GM21367 (cell line): ENCODE results near the gene TMED10.
"Not testable (repeated sequence)": the region's sequence is repeated elsewhere in the genome, so short reads cannot be mapped to it uniquely, and the experiment has no call there.

ENCODE experiments used
- ATAC-seq: cut with Tn5 transposase; IDR thresholded peaks from one replicate; pipeline ENCODE4 v1.9.1; 2021; ENCODE audit not compliant: unreplicated experiment

Gene TMED10

DNA sequence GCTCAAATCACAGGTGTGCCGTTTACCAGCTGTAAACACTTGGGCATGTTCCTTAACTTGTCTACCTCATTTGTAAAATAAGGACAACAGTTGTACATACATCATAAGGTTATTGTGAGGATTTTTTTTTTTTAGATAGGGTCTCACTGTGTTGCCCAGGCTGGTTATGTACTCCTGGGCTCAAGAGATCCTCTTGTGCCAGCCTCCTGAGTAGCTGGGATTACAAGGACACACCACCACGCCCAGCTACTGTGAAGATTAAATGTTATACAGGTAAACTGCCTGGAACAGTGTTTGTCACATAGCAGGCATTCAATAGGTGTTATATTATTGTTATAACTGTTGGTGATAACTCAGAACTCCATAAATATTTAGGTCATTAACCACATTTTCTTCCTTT lies 12.7 kb downstream of the TMED10 start:
- ATAC-seq = no peak

DNA sequence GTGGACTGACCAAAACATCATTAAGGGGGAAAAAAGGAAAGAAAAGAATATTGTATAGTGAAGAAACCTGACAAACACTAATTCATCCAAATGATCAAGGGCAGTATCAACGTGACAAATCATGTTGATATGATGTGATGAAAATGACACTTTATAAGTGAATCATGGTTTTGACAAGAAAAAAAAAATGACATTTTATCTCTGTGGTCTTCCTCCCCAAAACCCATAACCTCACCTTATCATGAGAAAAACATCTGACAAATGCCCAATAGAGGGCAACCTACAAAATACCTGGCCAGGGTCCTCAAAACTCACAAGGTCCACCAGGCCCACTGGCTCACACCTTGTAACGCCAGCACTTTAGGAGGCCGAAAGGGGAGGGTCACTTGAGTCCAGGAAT lies 13.8 kb downstream of the TMED10 start:
- no peak for ATAC-seq

DNA sequence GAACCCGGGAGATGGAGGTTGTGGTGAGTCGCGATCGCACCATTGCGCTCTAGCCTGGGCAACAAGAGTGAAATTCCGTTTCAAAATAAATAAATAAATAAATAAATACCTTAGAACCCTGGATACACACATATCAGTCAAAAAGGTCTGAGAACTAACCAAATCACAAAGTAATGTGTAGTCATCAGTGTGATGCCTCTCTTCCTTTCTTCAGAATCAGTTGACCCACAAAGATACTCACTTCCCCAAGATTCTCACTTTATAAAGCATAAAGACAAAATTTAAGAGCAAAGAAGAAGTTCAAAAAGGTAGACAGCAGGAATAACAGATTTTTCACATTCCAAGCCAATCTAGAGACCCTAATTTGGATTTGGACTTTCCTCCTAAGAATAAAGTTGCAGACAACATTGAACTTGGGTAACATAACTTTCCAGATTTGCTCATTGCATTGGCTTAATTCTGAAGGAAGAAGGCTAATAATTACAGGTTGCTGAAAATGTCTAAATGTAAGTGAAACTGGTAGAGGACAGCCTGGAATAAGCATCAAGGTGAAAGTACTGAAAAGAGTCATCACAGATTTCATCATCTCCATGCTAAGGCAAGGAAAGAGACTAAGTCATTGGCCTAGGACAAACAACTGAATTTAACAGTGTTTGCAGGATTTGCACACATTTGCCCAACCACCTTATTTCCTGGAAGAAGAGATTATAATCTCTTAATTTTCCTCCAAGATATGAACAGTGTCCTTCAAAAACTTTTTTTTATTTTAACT lies 17.4 kb downstream of the TMED10 start:
- ATAC-seq = no peak

DNA sequence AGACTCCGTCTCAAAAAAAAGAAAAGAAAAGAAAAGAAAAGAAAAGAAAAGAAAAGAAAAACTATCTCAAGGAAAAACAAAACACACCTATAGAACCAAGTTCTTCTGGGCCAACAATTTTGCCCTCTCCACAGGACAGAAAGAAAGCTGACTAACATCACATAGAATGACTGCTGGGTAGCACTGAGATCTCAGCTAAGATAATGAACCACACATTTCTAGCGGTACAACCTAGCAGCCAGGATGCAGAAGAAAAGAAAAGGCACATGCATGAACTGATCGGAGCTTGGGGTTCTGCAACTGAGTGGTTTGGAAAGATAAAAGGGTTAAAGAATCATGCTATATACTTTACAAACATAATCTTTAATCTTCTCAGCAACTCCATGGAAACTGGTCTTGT lies 19.5 kb downstream of the TMED10 start:
- ATAC-seq = no peak

DNA sequence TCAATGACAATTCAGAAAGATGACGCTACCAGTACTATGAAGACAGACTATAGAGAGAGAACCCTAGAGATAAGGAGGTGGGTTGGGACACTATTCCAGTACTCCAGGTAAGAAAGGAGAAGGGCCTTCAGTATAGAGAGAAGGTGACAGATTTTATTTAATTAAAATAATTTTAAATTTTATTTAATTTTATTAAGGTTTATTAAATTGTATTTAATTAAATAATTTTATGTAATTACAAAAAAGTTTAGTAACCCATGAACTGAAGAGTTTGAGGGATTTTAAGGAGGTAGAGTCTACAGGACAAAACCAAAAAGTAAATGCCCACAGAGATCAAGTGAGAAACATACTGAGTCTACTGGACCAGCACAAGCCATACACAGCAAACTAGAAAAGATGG lies 20.3 kb downstream of the TMED10 start:
- no peak for ATAC-seq

- ATAC-seq = no peak
Measured at GRCh38 chr14:75155169-75155568, 21.2 kb downstream of the TMED10 start.

- ATAC-seq = no peak
Measured at GRCh38 chr14:75153295-75153694, 23.1 kb downstream of the TMED10 start.

DNA sequence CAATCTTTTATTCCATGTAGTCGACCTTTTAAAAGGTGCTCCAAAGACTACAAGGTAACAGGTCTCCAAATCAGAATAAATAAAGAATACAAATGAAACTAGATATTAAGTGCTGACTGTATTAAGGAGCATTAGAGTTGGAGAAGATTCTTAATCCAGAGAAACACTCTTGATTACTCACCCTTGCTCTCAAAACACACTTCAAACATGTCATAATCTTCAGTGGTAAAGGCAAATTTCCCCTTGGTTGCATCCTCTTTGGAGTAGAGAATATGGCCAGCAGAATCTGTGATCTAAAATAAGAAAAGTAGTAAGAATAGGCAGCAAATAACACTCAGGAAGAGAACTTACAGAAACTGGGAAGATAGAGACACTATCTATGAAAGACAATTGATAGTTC lies 24.6 kb downstream of the TMED10 start:
- ATAC-seq = no peak

DNA sequence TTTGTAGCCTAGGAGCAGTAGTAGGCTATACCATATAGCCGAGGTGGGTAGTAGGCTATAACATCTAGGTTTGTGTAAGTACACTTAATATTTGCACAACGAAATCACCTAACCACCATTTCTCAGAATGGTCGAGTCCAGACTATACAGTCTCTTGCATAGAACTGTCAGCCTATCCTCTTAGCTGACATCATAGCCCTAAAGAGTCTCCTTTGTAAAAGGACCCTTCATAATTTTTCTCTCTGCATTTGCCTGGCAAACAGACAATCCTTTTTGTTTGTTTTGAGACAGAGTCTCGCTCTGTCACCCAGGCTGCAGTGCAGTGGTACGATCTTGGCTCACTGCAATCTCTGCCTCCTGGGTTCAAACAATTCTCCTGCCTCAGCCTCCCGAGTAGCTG lies 25.8 kb downstream of the TMED10 start:
- not testable (repeated sequence) for ATAC-seq

GRCh38 chr14:75150150-75150549 lies 26.3 kb downstream of the TMED10 start:
- no peak for ATAC-seq

DNA sequence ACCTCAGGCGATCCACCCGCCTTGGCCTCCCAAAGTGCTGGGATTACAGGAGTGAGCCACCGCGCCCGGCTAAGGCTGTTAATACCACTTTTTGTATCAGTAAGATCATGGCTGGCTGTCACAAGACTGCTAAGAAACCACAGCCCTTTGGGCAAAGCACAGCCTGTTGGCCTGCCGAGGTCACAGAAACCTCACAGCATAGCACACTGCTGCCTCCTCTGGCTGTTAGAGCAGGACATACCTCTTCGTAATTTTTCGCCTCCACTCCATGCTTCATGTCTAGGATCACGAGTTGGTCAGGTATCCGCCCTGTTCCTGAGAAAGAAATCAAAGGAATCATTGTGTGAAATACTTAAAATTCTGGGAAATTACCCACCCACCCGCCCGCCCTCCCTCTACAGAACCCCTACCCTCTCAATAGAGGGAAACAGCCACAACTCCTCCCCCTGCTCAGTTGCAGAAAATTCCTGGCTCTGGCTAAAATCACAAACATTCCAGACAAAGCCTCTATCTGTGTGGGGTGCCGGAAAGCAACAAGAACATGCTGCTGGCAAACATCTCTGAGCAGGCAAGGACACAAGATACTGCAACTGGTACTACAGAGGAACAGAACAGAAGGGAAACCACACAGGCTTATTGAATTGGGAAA lies 28.9 kb downstream of the TMED10 start:
- no peak for ATAC-seq

DNA sequence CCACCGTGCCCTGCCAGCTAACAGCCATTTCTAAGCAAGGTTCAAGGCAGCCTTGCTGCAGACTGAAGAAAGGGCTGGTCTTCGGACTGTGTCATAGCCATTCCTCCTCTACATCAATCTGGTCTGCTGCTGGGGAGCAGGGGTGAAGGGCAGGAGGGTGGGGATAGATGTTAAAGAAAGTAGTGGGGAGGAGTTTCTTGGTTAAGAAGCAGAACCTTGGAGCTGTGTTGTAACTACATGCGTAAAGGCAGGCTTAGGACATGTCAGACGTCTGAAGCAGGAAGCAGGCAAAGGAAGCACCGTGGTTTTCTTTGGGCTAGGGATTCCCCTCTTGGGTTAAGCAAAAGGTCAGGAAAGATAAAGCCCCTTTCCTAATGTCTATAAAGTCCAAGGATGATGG lies 31.5 kb downstream of the TMED10 start:
- ATAC-seq = no peak

GRCh38 chr14:75143761-75144527 lies 32.5 kb downstream of the TMED10 start:
- ATAC-seq = no peak

DNA sequence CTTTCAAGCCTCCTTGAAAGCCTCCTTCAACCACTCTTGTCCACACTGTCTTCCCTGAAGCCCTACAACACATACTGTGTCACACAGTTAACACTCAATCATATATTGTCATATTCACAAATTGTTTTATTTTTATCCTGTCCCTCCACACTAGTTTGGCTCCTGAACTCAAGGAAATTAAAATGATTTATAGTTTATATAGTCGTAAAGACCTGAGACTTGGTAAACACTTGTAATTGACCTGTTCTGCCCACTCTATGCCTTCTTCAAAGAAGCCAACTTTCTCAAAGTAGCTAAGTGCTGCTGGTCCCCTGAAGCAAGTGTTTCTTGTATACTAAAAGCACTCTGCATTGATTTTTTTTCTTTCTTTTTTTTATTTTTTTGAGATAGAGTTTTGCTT lies 33.9 kb downstream of the TMED10 start:
- no peak for ATAC-seq

DNA sequence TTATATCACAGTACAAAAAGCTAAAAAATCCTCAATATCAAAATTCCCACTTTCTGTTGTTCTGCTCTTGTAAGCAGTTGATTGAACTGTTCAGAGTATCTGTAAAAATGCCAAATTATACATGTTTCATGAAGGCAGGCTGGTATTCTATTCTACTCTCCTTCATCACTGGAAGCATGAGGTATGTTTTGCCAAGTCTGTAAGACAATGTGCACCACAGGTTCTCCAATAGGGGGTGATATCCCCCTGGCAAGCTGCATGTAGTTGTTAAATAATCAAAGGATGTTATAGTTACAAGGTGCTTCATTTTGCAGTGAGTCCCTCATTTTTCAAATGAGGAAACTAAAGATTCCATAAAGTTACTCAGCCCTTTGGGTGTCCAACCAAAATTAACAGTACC lies 34.4 kb downstream of the TMED10 start:
- ATAC-seq = no peak

DNA sequence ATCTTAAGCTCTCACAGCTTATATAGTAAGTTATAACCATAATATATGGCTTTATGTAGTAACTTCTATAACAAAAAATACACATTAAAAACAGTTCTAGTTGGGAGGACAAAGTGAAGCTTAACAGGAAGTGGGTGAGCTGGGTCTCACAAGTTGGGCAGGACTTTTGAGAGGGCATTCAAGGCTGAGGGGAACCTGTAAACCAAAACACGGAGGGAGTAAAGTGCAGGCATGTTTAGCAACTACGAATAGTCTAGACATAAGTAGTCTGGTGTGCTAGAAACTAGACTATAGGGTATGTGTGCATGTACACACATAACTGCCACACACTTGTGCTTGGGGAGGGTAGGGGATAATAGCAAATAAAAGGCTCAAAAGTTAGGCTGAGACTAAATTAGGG lies 35.4 kb downstream of the TMED10 start:
- no peak for ATAC-seq

- ATAC-seq = no peak
Measured at GRCh38 chr14:75140620-75141019, 35.8 kb downstream of the TMED10 start.

DNA sequence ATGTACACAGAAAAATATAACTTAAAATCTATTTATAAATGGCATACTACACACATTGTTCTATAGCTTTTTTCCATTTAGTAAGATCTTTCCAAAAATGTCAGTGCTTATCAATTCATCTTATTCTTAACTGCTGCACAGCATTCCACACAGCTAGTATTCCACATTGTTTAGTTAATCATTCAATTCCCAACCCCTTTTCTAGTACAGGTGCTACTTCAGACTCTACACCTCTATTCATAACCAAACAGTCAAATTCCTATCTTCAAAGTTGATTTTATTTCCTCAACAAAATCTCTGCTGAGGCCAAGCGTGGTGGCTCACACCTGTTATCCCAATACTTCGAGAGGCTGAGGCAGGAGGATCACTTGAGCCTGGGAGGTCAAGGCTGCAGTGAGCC lies 37.2 kb downstream of the TMED10 start:
- ATAC-seq = no peak

DNA sequence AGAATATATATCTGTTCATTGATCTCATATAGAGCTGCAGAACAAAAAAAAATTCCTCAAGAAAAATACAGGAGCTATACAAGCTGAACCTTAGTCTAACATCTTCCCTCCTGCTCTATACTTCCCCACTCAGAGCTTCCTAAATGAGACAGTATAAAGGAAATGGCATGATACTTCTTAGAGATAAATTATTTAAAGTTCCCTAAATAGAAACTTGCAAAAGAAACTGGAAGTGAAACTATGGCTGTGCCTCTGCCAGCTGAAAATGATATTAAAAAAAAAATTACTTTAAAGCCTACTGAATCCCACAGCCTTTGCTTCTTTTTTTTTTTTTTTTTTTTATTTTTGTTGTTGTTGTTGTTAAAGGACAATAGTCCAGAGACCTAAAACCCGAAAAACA lies 37.9 kb downstream of the TMED10 start:
- ATAC-seq = no peak

- ATAC-seq = no peak
Measured at GRCh38 chr14:75134644-75135043, 41.8 kb downstream of the TMED10 start.

GRCh38 chr14:75133597-75133996 lies 42.8 kb downstream of the TMED10 start:
- ATAC-seq = no peak
